GM12801 (cell line): ENCODE results near the gene RAB3C.

Experiments used
- TF ChIP-seq, protein P1 (sequence below): IDR thresholded peaks from one replicate; pipeline ENCODE4 v1.5.1; 2011; ENCODE audit warnings: control low read depth; ENCODE audit not compliant: insufficient read length; ENCODE audit errors: extremely low read depth

RAB3C gene

DNA sequence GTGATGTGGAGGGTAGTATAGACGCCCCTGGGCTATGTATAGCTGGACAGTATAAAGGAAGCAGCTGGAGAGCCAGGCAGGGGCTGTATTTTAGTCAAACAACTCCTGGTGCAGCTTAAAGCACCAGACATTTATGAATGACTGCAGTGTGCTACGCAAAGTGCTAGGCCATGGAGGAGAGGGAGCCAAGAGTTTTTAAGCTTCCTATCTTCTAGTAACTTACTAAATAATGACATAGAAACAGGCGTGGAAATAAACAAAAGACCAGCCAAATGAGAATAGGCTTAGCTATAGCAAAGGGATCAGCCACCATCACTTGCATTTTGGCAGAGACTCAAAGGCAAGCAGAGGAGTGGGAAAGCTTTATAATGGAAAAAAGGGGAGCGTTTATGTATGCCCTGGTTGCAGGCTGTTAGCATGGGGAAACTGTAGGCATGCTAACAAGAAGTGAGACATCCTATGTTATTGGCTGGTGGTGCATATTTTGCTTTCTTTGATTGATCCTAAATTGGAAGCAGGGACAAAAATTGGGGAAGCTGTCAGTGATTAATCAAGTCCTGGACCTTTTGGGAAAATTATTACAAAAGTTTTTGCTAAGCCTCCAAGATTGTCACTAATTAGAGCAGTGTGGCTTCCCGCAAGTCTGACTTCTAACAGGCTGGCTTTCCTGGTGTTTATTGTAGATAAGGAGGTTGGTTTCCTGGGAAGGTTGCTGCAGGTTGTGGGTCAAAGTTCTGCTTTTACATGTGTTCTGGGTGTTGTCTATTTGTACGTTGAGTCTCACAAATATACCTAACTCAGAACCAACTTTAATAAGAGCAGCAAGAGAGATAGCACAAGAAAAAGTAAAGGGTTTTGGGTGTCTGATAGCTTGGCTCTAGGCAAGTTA lies 46.6 kb downstream of the RAB3C start:
- TF ChIP-seq, protein P1, sequence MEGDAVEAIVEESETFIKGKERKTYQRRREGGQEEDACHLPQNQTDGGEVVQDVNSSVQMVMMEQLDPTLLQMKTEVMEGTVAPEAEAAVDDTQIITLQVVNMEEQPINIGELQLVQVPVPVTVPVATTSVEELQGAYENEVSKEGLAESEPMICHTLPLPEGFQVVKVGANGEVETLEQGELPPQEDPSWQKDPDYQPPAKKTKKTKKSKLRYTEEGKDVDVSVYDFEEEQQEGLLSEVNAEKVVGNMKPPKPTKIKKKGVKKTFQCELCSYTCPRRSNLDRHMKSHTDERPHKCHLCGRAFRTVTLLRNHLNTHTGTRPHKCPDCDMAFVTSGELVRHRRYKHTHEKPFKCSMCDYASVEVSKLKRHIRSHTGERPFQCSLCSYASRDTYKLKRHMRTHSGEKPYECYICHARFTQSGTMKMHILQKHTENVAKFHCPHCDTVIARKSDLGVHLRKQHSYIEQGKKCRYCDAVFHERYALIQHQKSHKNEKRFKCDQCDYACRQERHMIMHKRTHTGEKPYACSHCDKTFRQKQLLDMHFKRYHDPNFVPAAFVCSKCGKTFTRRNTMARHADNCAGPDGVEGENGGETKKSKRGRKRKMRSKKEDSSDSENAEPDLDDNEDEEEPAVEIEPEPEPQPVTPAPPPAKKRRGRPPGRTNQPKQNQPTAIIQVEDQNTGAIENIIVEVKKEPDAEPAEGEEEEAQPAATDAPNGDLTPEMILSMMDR, result no peak

DNA sequence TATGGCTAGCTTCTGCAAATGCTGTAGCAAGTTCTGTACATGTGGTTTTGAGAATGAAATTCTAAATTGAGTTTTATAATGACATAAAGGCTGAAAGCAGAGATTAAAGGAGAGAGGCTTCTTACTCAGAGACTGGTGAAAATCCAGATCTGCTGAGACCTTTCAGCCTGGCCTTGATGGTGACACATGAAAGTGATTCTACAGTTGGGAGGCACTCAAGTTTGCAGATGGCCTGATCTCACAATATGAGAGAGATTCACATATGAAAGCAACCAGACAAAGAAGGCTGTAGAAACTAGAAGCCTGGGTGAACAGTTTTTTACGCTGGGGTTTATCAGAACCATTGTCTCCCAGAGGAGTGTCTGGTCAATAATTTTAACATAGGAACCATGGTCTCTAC lies 49.0 kb downstream of the RAB3C start:
- TF ChIP-seq, protein P1, result no peak

DNA sequence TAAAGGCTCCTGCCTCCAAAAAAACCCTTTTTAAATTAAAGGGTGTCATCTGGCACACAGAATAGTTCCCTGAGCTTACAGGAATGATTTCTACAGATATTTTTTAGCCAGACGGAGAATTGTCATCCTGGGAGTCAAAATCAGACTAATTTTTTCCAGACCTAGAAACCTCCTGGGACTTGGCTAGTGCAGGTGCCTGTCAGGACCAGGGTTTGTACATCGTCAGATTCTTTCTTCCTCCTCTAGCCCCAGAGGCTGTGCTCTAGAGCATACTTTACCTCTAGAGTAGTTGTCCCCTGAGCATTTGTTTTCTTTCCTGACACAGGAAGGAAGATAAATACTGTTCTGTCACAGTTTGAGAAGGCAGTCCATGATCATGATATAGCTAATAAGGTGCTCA lies 52.5 kb downstream of the RAB3C start:
- TF ChIP-seq, protein P1, result no peak

DNA sequence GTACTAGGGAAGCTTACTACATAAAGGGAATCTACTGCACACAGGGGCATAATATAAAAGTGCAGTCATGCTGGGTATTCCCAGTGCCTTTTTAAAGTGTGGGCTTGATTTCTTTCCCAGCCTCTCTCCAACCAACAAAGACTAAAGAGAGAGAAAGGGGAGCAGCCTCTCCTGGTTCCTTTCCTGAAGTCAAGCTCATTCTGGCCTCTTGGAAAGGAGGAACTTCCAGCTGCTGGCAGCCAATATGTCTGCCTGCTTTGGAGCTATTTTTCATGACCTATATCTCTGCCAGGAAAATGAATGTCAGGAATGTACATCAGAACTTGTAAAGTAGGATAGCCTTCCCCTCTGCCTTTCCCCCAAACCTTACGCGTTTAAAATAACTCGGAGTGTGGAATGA lies 57.1 kb downstream of the RAB3C start:
- TF ChIP-seq, protein P1, result no peak

DNA sequence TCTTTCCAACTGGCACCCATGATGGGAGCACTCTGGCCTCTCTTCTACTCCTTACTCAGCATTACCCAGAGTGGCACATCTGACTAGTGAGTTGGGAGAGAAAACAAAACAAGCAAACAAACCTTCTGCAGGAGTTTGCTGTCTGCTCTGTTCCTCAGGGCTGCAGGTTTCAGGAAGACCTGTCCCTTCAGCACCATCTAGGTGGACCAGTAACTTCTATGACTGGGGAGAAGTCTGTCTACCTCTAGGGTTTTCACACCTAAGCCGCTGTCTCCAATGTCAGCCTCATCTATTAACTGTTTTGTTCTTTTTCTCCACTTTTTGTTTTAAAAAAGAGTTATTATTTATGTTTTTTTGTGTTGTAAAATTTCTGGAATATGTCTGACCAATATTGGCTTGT lies 58.7 kb downstream of the RAB3C start:
- TF ChIP-seq, protein P1, result no peak

DNA sequence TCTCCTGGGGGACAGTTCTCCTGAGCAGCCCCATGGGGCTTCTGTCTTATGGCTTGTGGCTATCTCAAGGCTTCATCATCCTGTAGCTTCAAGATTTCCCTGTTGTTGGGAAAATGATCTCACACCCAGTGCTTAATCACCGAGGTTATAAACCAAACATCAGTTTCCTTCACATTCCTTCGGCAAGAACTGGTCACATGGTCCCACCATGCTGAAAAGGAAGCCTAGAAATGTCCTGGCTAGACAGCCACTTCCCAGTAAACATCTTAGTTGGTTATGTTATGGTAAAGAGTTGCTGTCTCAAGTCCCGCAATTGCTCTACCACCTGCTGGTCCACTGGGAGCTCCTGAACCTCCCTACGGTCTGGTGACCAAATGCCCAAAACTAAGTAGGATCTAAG lies 66.0 kb downstream of the RAB3C start:
- TF ChIP-seq, protein P1, result no peak

DNA sequence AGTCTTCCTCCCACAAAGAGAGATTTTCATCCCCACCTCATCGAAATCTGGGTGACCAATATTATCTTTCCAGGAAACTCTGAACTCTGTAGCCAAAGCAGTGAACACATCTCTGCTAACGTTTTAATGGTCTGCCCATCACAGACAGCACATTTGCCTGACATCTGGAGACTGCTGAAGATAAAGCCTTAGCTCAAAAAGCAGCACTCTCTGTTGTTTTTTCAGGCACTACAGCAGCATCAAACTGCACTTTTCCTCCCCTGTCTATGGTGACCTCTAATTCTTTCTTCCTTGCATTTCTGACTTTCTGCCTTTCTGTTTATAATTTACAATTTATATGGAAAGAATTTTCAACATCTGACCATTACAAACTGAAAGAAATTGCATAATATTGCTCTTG lies 66.8 kb downstream of the RAB3C start:
- TF ChIP-seq, protein P1, result no peak
